Keratinocyte (primary cell): ENCODE data around the gene ABCA10. TPM values are rescaled to one million over a fixed set of nuclear protein-coding genes. Genes with fewer than 3 reads are reported as not detected.

Source experiments
- DNase-seq: peaks from one replicate; pipeline ENCODE4 v3.0.0-alpha.2; 2011; ENCODE audit warnings: low read depth, missing footprints, low spot score
- FAIRE-seq: peaks from 2 replicates; lab custom pipeline; 2011; peaks lifted over from hg19 to GRCh38; lab: Jason Lieb, UNC
- H2AFZ ChIP-seq: 2 replicates; pipeline ENCODE4 v1.6.0; 2012; ENCODE audit warnings: low read length, control low read depth, inconsistent platforms; ENCODE audit not compliant: control insufficient read depth
- H3K27ac ChIP-seq: 2 replicates; pipeline ENCODE4 v1.5.1; 2011; ENCODE audit warnings: low read length; ENCODE audit not compliant: control insufficient read depth, insufficient read depth
- H3K27me3 ChIP-seq: 3 replicates; pipeline ENCODE4 v1.6.0; 2011; ENCODE audit warnings: low read length; ENCODE audit not compliant: control insufficient read depth, insufficient read depth; ENCODE audit errors: extremely low read depth
- H3K36me3 ChIP-seq, 2 experiments: 2 replicates in 1 of 2; 3 replicates in 1 of 2; pipeline ENCODE4 v1.5.1; 2011; ENCODE audit warnings: low read length in 2 of 2, mild to moderate bottlenecking in 1 of 2; ENCODE audit not compliant: control insufficient read depth in 2 of 2, insufficient read depth in 2 of 2; ENCODE audit errors: extremely low read depth in 1 of 2
- H3K4me1 ChIP-seq: 3 replicates; pipeline ENCODE4 v1.5.1; 2011; ENCODE audit warnings: low read length; ENCODE audit not compliant: control insufficient read depth, insufficient read depth; ENCODE audit errors: extremely low read depth
- H3K4me2 ChIP-seq: 3 replicates; pipeline ENCODE4 v1.6.0; 2011; ENCODE audit warnings: low read depth, low read length; ENCODE audit not compliant: control insufficient read depth, insufficient read depth; ENCODE audit errors: extremely low read depth
- H3K4me3 ChIP-seq, 3 experiments: fragments of 200-600 bp in 1 of 3; sonication (generic) in 1 of 3; 2 replicates in 2 of 3; 3 replicates in 1 of 3; pipeline ENCODE4 v1.5.1; 2011 to 2016; ENCODE audit warnings: low read length in 3 of 3, mild to moderate bottlenecking in 3 of 3, control low read depth in 2 of 3, inconsistent platforms in 1 of 3, low read depth in 1 of 3, mixed read lengths in 1 of 3, mixed run types in 1 of 3, moderate library complexity in 1 of 3; ENCODE audit not compliant: control insufficient read depth in 2 of 3, insufficient read depth in 2 of 3; ENCODE audit errors: extremely low read depth in 1 of 3
- H3K79me2 ChIP-seq: 2 replicates; pipeline ENCODE4 v1.6.0; 2012; ENCODE audit warnings: low read length; ENCODE audit not compliant: control insufficient read depth, insufficient read depth
- H3K9ac ChIP-seq: 3 replicates; pipeline ENCODE4 v1.6.0; 2011; ENCODE audit warnings: low read length; ENCODE audit not compliant: control insufficient read depth, insufficient read depth; ENCODE audit errors: extremely low read depth
- H3K9me1 ChIP-seq: 3 replicates; pipeline ENCODE4 v1.6.0; 2011; ENCODE audit warnings: low read length; ENCODE audit not compliant: control insufficient read depth, insufficient read depth; ENCODE audit errors: extremely low read depth
- H3K9me3 ChIP-seq: 2 replicates; pipeline ENCODE4 v1.5.1; 2012; ENCODE audit warnings: low read depth, low read length; ENCODE audit not compliant: control insufficient read depth
- H4K20me1 ChIP-seq: 3 replicates; pipeline ENCODE4 v1.6.0; 2011; ENCODE audit warnings: low read length; ENCODE audit not compliant: control insufficient read depth, insufficient read depth; ENCODE audit errors: extremely low read depth
- CTCF ChIP-seq, 3 experiments: IDR thresholded peaks in 1 of 3; conservative IDR thresholded peaks in 1 of 3; optimal IDR thresholded peaks in 1 of 3; 2 replicates in 2 of 3; 3 replicates in 1 of 3; pipeline versions ENCODE3 to v1.5.1; 2011; ENCODE audit warnings: low read length in 3 of 3, mild to moderate bottlenecking in 3 of 3, moderate library complexity in 2 of 3, control low read depth in 1 of 3, inconsistent platforms in 1 of 3; ENCODE audit not compliant: insufficient read depth in 2 of 3; ENCODE audit errors: extremely low read depth in 1 of 3
- EZH2 ChIP-seq: IDR thresholded peaks from one replicate; pipeline ENCODE4 v1.6.1; 2012; ENCODE audit warnings: inconsistent platforms, mild to moderate bottlenecking, low read length, moderate library complexity
- dilution Hi-C: fragments of 300-500 bp; cut with MboI; formaldehyde crosslinking; loops from one replicate; pipeline ENCODE4 v1.7.0; 2020; ENCODE audit warnings: low sequenced_read_pairs; ENCODE audit not compliant: extremely low pct_ligation_motif_present
- polyA plus RNA-seq, 5 experiments: library from polyadenylated mRNA; depleted of rRNA in 3 of 5; stranded (reverse) in 3 of 5; stranded (forward) in 1 of 5; unstranded in 1 of 5; fragments of >200 nt; gene quantifications; 1 replicate in 1 of 5; 2 replicates in 3 of 5; 3 replicates in 1 of 5; pipeline versions ENCODE4 v1.2.1 to v1.2.3, GENCODE V29; 2011 to 2012; ENCODE audit warnings: missing spikeins in 2 of 5, low read depth in 1 of 5, low replicate concordance in 1 of 5

Gene ABCA10
- polyA plus RNA-seq, 1 donor (not counting 4 experiments of a cell fraction or from before 2014, with no cell fraction given), result 0.46 TPM

DNA sequence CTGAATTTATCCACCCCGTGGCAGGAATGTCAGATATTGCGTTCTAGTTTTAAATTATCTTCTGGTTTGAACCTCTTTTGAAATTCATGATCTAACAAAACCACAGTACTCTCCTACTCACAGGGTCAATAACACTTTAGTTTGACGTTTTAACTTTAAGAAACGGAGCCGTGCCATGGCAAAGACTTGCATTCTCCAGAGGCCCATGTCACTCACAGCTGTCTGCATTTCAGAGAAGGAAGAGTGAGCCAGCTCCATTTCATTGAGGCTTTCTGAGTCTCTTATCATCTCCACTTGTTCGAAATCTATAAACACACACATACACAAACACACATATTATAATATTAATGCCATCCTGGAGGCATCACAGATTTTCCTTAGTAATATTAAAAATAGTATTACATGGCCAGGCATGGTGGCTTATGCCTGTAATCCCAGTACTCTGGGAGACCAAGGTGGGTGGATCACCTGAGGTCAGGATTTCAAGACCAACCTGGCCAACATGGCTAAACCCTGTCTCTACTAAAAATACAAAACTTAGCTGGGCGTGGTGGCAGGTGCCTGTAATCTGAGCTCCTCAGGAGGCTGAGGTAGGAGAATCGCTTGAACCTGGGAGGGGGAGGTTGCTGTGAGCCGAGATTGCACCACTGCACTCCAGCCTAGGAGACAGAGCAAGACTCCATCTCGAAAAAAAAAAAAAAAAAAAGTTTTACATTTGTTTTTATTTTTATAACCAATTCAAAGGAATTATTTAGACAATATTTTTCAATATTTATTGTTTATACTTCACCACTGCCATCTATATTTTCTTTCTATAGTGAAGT lies 122.5 kb downstream of the ABCA10 start:
- H3K9me3 ChIP-seq, result no peaks in the 10 kb centered on the region
- H3K9me1 ChIP-seq, result no peaks in the 10 kb centered on the region
- no peaks in the 10 kb centered on the region for H3K4me1 ChIP-seq
- no peaks in the 10 kb centered on the region for H3K36me3 ChIP-seq
- DNase-seq (no peak), FAIRE-seq (no peak)
- no peaks in the 10 kb centered on the region for H3K79me2 ChIP-seq
- H3K9ac ChIP-seq, result no peak overlapping the region
- no peaks in the 10 kb centered on the region for H4K20me1 ChIP-seq
- no peak overlapping the region for H2AFZ ChIP-seq
- no peaks in the 10 kb centered on the region for H3K27me3 ChIP-seq
- H3K4me3 ChIP-seq, result no peak overlapping the region
- H3K27ac ChIP-seq, result no peak overlapping the region
- TF ChIP-seq CTCF (optimal IDR thresholded peaks at IDR 0.05 in 1 of 3, IDR thresholded peaks at IDR 0.05 in 1 of 3, conservative IDR thresholded peaks at IDR 0.05 in 1 of 3; ENCODE audit: extremely low read depth in 1 of 3, insufficient read depth in 2 of 3, low read length in 3 of 3) (no peak), EZH2 (no peak)
- no peak overlapping the region for H3K4me2 ChIP-seq
- dilution Hi-C loops, result no loop called here

GRCh38 chr17:69103557-69104233 lies 124.9 kb downstream of the ABCA10 start:
- FAIRE-seq, result no peak
- DNase-seq, result no peak
- no peaks in the 10 kb centered on the region for H3K4me1 ChIP-seq
- H3K4me3 ChIP-seq, result no peak overlapping the region
- TF ChIP-seq CTCF (optimal IDR thresholded peaks at IDR 0.05 in 1 of 3, IDR thresholded peaks at IDR 0.05 in 1 of 3, conservative IDR thresholded peaks at IDR 0.05 in 1 of 3; ENCODE audit: extremely low read depth in 1 of 3, insufficient read depth in 2 of 3, low read length in 3 of 3) (no peak), EZH2 (no peak)
- H3K79me2 ChIP-seq, result no peaks in the 10 kb centered on the region
- no peak overlapping the region for H3K27ac ChIP-seq
- no peaks in the 10 kb centered on the region for H4K20me1 ChIP-seq
- H3K27me3 ChIP-seq, result no peaks in the 10 kb centered on the region
- no peak overlapping the region for H2AFZ ChIP-seq
- dilution Hi-C loops, result no loop called here
- no peaks in the 10 kb centered on the region for H3K9me1 ChIP-seq
- no peaks in the 10 kb centered on the region for H3K9me3 ChIP-seq
- no peak overlapping the region for H3K4me2 ChIP-seq
- no peaks in the 10 kb centered on the region for H3K36me3 ChIP-seq
- H3K9ac ChIP-seq, result no peak overlapping the region
